HepG2 (cell line): ENCODE data around the gene CTRL. TPM values are rescaled to one million over a fixed set of nuclear protein-coding genes. Genes with fewer than 3 reads are reported as not detected.

Experiments used
- DMAP1 ChIP-seq: IDR thresholded peaks from 2 replicates; pipeline ENCODE4 v1.6.1; 2016
- EEA1 ChIP-seq: sonication (generic); formaldehyde crosslinking; IDR thresholded peaks from 2 replicates; pipeline ENCODE4 v1.5.1; 2020; ENCODE audit warnings: mild to moderate bottlenecking, missing genetic modification reagents, borderline replicate concordance
- GABPA ChIP-seq, 2 experiments: IDR thresholded peaks; 2 replicates each; pipeline ENCODE4 v1.6.1; 2011 to 2016; ENCODE audit warnings: low read depth in 2 of 2, low read length in 1 of 2, missing biosample characterization in 1 of 2, missing genetic modification characterization in 1 of 2
- GATAD1 ChIP-seq: IDR thresholded peaks from 2 replicates; pipeline ENCODE4 v1.6.1; 2016; ENCODE audit warnings: missing genetic modification reagents, missing compliant biosample characterization
- GZF1 ChIP-seq: sonication (generic); formaldehyde crosslinking; IDR thresholded peaks from 2 replicates; pipeline ENCODE4 v1.5.1; 2020; ENCODE audit warnings: mild to moderate bottlenecking, missing genetic modification reagents
- POLR2G ChIP-seq: fragments of 200-400 bp; formaldehyde crosslinking; IDR thresholded peaks from 2 replicates; pipeline ENCODE4 v1.6.1; 2018; ENCODE audit warnings: mild to moderate bottlenecking, low read depth, low read length, moderate library complexity
- REPIN1 ChIP-seq: sonication (generic); formaldehyde crosslinking; IDR thresholded peaks from 2 replicates; pipeline ENCODE4 v1.8.0; 2022; ENCODE audit warnings: missing genetic modification reagents, low read depth, mild to moderate bottlenecking, borderline replicate concordance
- SAFB2 ChIP-seq: sonication (generic); formaldehyde crosslinking; IDR thresholded peaks from 2 replicates; pipeline ENCODE4 v1.5.1; 2020; ENCODE audit warnings: missing genetic modification reagents, low read depth, mild to moderate bottlenecking, borderline replicate concordance
- SNRNP70 ChIP-seq: fragments of 200-400 bp; formaldehyde crosslinking; IDR thresholded peaks from 2 replicates; pipeline ENCODE4 v1.6.1; 2017; ENCODE audit warnings: mild to moderate bottlenecking, low read depth, low read length, moderate library complexity
- YY1 ChIP-seq: IDR thresholded peaks from 2 replicates; pipeline ENCODE4 v1.6.1; 2011; ENCODE audit warnings: low read length, low read depth, moderate library complexity, mild to moderate bottlenecking; ENCODE audit not compliant: insufficient read depth, insufficient replicate concordance
- ZNF12 ChIP-seq: sonication (generic); formaldehyde crosslinking; IDR thresholded peaks from 2 replicates; pipeline ENCODE4 v1.5.0; 2020; ENCODE audit warnings: missing genetic modification reagents
- ZNF230 ChIP-seq: sonication (generic); formaldehyde crosslinking; IDR thresholded peaks from 2 replicates; pipeline ENCODE4 v1.4.0; 2020; ENCODE audit warnings: mild to moderate bottlenecking, missing genetic modification reagents
- ZNF317 ChIP-seq: sonication (generic); formaldehyde crosslinking; IDR thresholded peaks from 2 replicates; pipeline ENCODE4 v1.5.0; 2020; ENCODE audit warnings: mild to moderate bottlenecking, missing genetic modification reagents
- ZNF546 ChIP-seq: sonication (generic); formaldehyde crosslinking; conservative IDR thresholded peaks from 2 replicates; pipeline ENCODE4 v1.8.1; 2023; ENCODE audit warnings: mild to moderate bottlenecking, missing genetic modification reagents
- ZNF547 ChIP-seq: sonication (generic); formaldehyde crosslinking; IDR thresholded peaks from 2 replicates; pipeline ENCODE4 v1.5.1; 2020; ENCODE audit warnings: mild to moderate bottlenecking, missing genetic modification reagents
- ZNF589 ChIP-seq: sonication (generic); formaldehyde crosslinking; conservative IDR thresholded peaks from 2 replicates; pipeline ENCODE4 v1.8.0; 2022; ENCODE audit warnings: mild to moderate bottlenecking, moderate library complexity, missing genetic modification reagents
- ZNF816 ChIP-seq: sonication (generic); formaldehyde crosslinking; IDR thresholded peaks from 2 replicates; pipeline ENCODE4 v1.8.0; 2022; ENCODE audit warnings: missing genetic modification reagents, mild to moderate bottlenecking, borderline replicate concordance
- polyA plus RNA-seq, 8 experiments: library from polyadenylated mRNA; depleted of rRNA in 3 of 8; stranded (reverse) in 7 of 8; unstranded in 1 of 8; fragments of >200 nt; fragmentation: Illumina TruSeq in 4 of 8; extraction: Trizol in 4 of 8; gene quantifications; 2 replicates each; pipeline versions ENCODE4 v1.2.1 to v1.2.3, GENCODE V29; 2011 to 2016; ENCODE audit warnings: low read depth in 4 of 8, missing spikeins in 1 of 8, mixed read lengths in 1 of 8; ENCODE audit not compliant: insufficient read depth in 1 of 8
- total RNA-seq, 5 experiments: library from RNA; depleted of rRNA; stranded (reverse); fragments of >200 nt; fragmentation: Illumina TruSeq; extraction: Trizol; gene quantifications; 2 replicates each; pipeline ENCODE4 v1.2.3, GENCODE V29; 2016; ENCODE audit warnings: low read depth in 1 of 5
- TF ChIP-seq, protein P1 (sequence below): sonication (generic); formaldehyde crosslinking; conservative IDR thresholded peaks from 2 replicates; pipeline ENCODE4 v1.4.0; 2020; ENCODE audit warnings: missing genetic modification reagents
- TF ChIP-seq, protein P2 (sequence below): sonication (generic); formaldehyde crosslinking; conservative IDR thresholded peaks from 2 replicates; pipeline ENCODE4 v1.8.1; 2023; ENCODE audit warnings: missing genetic modification reagents
- TF ChIP-seq, protein P3 (sequence below): sonication (generic); formaldehyde crosslinking; IDR thresholded peaks from 2 replicates; pipeline ENCODE4 v1.5.0; 2020; ENCODE audit warnings: missing genetic modification reagents, mild to moderate bottlenecking, borderline replicate concordance
- TF ChIP-seq, protein P4 (sequence below): sonication (generic); formaldehyde crosslinking; IDR thresholded peaks from 2 replicates; pipeline ENCODE4 v1.4.0; 2020; ENCODE audit warnings: missing genetic modification reagents, borderline replicate concordance

Gene CTRL
- total and polyA plus RNA-seq, 2 of the 13 experiments (the other 11 are each of a cell fraction or from before 2014, with no cell fraction given) = 1.9 to 2.7 TPM

DNA sequence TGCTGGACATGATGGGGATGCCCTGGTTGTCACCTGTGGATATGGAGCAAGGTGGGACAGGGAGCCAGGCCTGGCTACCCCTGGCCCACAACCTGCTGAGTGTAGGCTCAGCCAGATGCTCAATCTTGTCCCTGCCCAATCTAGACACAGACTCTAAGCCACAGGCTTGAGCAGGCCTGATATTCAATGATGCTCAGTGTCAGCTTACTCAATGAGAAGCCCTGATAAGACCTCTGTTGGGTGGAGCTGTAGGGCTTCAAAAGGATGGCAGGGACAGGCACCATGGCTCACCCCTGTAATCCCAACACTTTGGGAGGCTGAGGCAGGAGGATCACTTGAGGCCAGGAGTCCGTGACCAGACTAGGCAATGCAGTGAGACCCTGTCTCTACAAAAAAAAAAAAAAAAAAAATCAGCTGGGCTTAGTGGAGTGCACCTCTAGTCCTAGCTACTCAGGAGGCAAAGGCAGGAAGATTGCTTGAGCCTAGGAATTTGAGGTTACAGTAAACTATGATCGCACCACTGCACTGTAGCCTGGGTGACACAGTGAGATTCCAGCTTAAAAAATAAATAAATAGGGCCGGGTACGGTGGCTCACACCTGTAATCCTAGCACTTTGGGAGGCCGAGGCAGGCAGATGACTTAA is 8.9 kb upstream of the CTRL start (continued):
- TF ChIP-seq REPIN1 (CRISPR knock-in tag) = peak; percentile 11; the same call in 1 of the 2 replicates
- TF ChIP-seq SAFB2 (CRISPR knock-in tag) = peak; percentile 17; the same call in 1 of the 2 replicates
- TF ChIP-seq, protein P1, sequence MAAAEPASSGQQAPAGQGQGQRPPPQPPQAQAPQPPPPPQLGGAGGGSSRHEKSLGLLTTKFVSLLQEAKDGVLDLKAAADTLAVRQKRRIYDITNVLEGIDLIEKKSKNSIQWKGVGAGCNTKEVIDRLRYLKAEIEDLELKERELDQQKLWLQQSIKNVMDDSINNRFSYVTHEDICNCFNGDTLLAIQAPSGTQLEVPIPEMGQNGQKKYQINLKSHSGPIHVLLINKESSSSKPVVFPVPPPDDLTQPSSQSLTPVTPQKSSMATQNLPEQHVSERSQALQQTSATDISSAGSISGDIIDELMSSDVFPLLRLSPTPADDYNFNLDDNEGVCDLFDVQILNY (CRISPR knock-in tag) = no peak
- TF ChIP-seq, protein P2, sequence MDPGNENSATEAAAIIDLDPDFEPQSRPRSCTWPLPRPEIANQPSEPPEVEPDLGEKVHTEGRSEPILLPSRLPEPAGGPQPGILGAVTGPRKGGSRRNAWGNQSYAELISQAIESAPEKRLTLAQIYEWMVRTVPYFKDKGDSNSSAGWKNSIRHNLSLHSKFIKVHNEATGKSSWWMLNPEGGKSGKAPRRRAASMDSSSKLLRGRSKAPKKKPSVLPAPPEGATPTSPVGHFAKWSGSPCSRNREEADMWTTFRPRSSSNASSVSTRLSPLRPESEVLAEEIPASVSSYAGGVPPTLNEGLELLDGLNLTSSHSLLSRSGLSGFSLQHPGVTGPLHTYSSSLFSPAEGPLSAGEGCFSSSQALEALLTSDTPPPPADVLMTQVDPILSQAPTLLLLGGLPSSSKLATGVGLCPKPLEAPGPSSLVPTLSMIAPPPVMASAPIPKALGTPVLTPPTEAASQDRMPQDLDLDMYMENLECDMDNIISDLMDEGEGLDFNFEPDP (CRISPR knock-in tag) = no peak
- no peak for TF ChIP-seq ZNF317 (CRISPR knock-in tag)
- TF ChIP-seq, protein P3, sequence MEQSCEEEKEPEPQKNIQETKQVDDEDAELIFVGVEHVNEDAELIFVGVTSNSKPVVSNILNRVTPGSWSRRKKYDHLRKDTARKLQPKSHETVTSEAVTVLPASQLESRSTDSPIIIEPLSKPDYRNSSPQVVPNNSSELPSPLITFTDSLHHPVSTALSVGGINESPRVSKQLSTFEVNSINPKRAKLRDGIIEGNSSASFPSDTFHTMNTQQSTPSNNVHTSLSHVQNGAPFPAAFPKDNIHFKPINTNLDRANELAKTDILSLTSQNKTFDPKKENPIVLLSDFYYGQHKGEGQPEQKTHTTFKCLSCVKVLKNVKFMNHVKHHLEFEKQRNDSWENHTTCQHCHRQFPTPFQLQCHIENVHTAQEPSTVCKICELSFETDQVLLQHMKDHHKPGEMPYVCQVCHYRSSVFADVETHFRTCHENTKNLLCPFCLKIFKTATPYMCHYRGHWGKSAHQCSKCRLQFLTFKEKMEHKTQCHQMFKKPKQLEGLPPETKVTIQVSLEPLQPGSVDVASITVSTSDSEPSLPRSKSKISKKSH (CRISPR knock-in tag) = peak; percentile 33; the same call in 1 of the 2 replicates
- TF ChIP-seq GZF1 = 0 out of 2 replicates have a peak, but pooled peaks have one; percentile 22
- no peak for TF ChIP-seq GATAD1 (CRISPR knock-in tag)
- TF ChIP-seq SNRNP70 = no peak
- TF ChIP-seq POLR2G = 0 out of 2 replicates have a peak, but pooled peaks have one; percentile 21
- TF ChIP-seq ZNF816 (CRISPR knock-in tag) = 0 out of 2 replicates have a peak, but pooled peaks have one; percentile 3
- no peak for TF ChIP-seq GABPA (IDR thresholded peaks at IDR 0.05; ENCODE audit: low read depth, low read length)
- no peak for TF ChIP-seq GABPA (CRISPR knock-in tag; IDR thresholded peaks at IDR 0.05; ENCODE audit: low read depth)
- TF ChIP-seq, protein P4, sequence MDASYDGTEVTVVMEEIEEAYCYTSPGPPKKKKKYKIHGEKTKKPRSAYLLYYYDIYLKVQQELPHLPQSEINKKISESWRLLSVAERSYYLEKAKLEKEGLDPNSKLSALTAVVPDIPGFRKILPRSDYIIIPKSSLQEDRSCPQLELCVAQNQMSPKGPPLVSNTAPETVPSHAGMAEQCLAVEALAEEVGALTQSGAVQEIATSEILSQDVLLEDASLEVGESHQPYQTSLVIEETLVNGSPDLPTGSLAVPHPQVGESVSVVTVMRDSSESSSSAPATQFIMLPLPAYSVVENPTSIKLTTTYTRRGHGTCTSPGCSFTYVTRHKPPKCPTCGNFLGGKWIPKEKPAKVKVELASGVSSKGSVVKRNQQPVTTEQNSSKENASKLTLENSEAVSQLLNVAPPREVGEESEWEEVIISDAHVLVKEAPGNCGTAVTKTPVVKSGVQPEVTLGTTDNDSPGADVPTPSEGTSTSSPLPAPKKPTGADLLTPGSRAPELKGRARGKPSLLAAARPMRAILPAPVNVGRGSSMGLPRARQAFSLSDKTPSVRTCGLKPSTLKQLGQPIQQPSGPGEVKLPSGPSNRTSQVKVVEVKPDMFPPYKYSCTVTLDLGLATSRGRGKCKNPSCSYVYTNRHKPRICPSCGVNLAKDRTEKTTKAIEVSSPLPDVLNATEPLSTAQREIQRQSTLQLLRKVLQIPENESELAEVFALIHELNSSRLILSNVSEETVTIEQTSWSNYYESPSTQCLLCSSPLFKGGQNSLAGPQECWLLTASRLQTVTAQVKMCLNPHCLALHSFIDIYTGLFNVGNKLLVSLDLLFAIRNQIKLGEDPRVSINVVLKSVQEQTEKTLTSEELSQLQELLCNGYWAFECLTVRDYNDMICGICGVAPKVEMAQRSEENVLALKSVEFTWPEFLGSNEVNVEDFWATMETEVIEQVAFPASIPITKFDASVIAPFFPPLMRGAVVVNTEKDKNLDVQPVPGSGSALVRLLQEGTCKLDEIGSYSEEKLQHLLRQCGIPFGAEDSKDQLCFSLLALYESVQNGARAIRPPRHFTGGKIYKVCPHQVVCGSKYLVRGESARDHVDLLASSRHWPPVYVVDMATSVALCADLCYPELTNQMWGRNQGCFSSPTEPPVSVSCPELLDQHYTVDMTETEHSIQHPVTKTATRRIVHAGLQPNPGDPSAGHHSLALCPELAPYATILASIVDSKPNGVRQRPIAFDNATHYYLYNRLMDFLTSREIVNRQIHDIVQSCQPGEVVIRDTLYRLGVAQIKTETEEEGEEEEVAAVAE (CRISPR knock-in tag) = no peak
- 0 out of 2 replicates have a peak, but pooled peaks have one; percentile 2 for TF ChIP-seq ZNF230 (CRISPR knock-in tag)
- TF ChIP-seq ZNF589 (CRISPR knock-in tag) = peak; percentile 37; the same call in 1 of the 2 replicates
- no peak for TF ChIP-seq DMAP1 (CRISPR knock-in tag)
- TF ChIP-seq ZNF546 (CRISPR knock-in tag) = no peak
- TF ChIP-seq YY1 = no peak
- TF ChIP-seq EEA1 (CRISPR knock-in tag) = no peak
- TF ChIP-seq ZNF12 (CRISPR knock-in tag) = no peak
- 0 out of 2 replicates have a peak, but pooled peaks have one; percentile 11 for TF ChIP-seq ZNF547 (CRISPR knock-in tag)
